HepG2 (cell line): Measurements from ENCODE around the gene VDR. TPM values are rescaled to one million over a fixed set of nuclear protein-coding genes. Genes with fewer than 3 reads are reported as not detected.

Experiments used
- ATAC-seq: fragments of 200-7000 bp; cut with Tn5 transposase; 3 replicates; pipeline ENCODE4 v1.9.1; 2020; ENCODE audit warnings: mild to moderate bottlenecking, moderate library complexity
- BruUV-seq: library from RNA; stranded (reverse); fragments of 400-500 nt; replicated peaks from 2 replicates; lab custom pipeline; 2021; lab: Mats Ljungman, UMichigan
- CTCF ChIA-PET: fragments of 300-600 bp; formaldehyde crosslinking; extraction: SDS; loops from one replicate; lab custom pipeline; 2021; ENCODE audit warnings: low total read pairs, inconsistent platforms, low intra/inter-chr PET ratio; lab: Yijun Ruan, JAX
- POLR2A ChIA-PET: fragments of 350-600 bp; sonication (Branson Sonifier 250); formaldehyde crosslinking; loops from one replicate; lab custom pipeline; 2020; ENCODE audit warnings: antibody characterized with exemption, inconsistent platforms; lab: Yijun Ruan, JAX
- DNase-seq: peaks from one replicate; pipeline ENCODE4 v3.0.0-alpha.2; 2015; ENCODE audit warnings: low spot score
- FAIRE-seq: peaks from 3 replicates; lab custom pipeline; 2011; peaks lifted over from hg19 to GRCh38; lab: Jason Lieb, UNC
- H2AFZ ChIP-seq: one replicate; pipeline ENCODE4 v1.6.1; 2011; ENCODE audit warnings: low read length, inconsistent platforms
- H3K27ac ChIP-seq: fragments of 300-600 bp; 3 replicates; pipeline ENCODE4 v1.8.0; 2011; ENCODE audit warnings: mixed run types, mild to moderate bottlenecking, mixed read lengths, low read length, inconsistent platforms; ENCODE audit not compliant: insufficient read depth; ENCODE audit errors: extremely low read length
- H3K27me3 ChIP-seq, 2 experiments: fragments of 200-600 bp in 1 of 2; 2 replicates in 1 of 2; 3 replicates in 1 of 2; pipeline versions ENCODE4 v1.6.0 to v1.8.0; 2011; ENCODE audit warnings: low read length in 2 of 2, mild to moderate bottlenecking in 2 of 2, moderate library complexity in 2 of 2, inconsistent platforms in 1 of 2; ENCODE audit not compliant: insufficient read depth in 2 of 2, control insufficient read depth in 1 of 2
- H3K36me3 ChIP-seq, 2 experiments: fragments of 200-600 bp in 1 of 2; replicated peaks in 1 of 2; 2 replicates in 1 of 2; 3 replicates in 1 of 2; pipeline versions ENCODE4 v1.5.1 to v1.8.0; 2011; ENCODE audit warnings: low read length in 2 of 2, inconsistent platforms in 1 of 2; ENCODE audit not compliant: insufficient read depth in 2 of 2, control insufficient read depth in 1 of 2
- H3K4me1 ChIP-seq: 2 replicates; pipeline ENCODE4 v1.5.1; 2012; ENCODE audit warnings: low read length, inconsistent platforms; ENCODE audit not compliant: insufficient read depth
- H3K4me2 ChIP-seq: 2 replicates; pipeline ENCODE4 v1.6.0; 2011; ENCODE audit warnings: low read depth, low read length, inconsistent platforms
- H3K4me3 ChIP-seq, 3 experiments: fragments of 200-600 bp in 1 of 3; sonication (generic), shearing (Covaris generic) in 1 of 3; replicated peaks in 1 of 3; 2 replicates each; pipeline ENCODE4 v1.5.1; 2011 to 2016; ENCODE audit warnings: low read length in 3 of 3, inconsistent platforms in 2 of 3, low read depth in 2 of 3, mild to moderate bottlenecking in 2 of 3, control low read depth in 1 of 3, mixed read lengths in 1 of 3; ENCODE audit not compliant: insufficient read depth in 1 of 3
- H3K79me2 ChIP-seq: one replicate; pipeline ENCODE4 v1.6.1; 2011; ENCODE audit warnings: low read length, inconsistent platforms; ENCODE audit not compliant: insufficient read depth
- H3K9ac ChIP-seq: 2 replicates; pipeline ENCODE4 v1.6.0; 2011; ENCODE audit warnings: mild to moderate bottlenecking, low read depth, low read length, inconsistent platforms; ENCODE audit not compliant: insufficient read depth
- H3K9me3 ChIP-seq: 2 replicates; pipeline ENCODE4 v1.5.1; 2012; ENCODE audit warnings: mild to moderate bottlenecking, low read length
- H4K20me1 ChIP-seq: 2 replicates; pipeline ENCODE4 v1.6.0; 2011; ENCODE audit warnings: inconsistent platforms, mild to moderate bottlenecking, low read length, moderate library complexity; ENCODE audit not compliant: insufficient read depth
- ZNF124 ChIP-seq: sonication (generic); formaldehyde crosslinking; IDR thresholded peaks from 2 replicates; pipeline ENCODE4 v1.4.0; 2020; ENCODE audit warnings: missing genetic modification reagents
- ZNF292 ChIP-seq: sonication (generic); formaldehyde crosslinking; IDR thresholded peaks from 2 replicates; pipeline ENCODE4 v1.8.1; 2022; ENCODE audit warnings: mild to moderate bottlenecking, low read depth, missing genetic modification reagents, borderline replicate concordance
- ZNF747 ChIP-seq: sonication (generic); formaldehyde crosslinking; IDR thresholded peaks from 2 replicates; pipeline ENCODE4 v1.8.1; 2023; ENCODE audit warnings: missing genetic modification reagents, mild to moderate bottlenecking, borderline replicate concordance
- WGBS: methylation state at CpG from one replicate; pipeline ENCODE4 v1.1.6; 2017; ENCODE audit warnings: low lambda C conversion rate; 5-methylcytosine and 5-hydroxymethylcytosine counted together
- in situ Hi-C: cut with HindIII; loops from 2 replicates; pipeline ENCODE4 v1.10.0; 2017; ENCODE audit warnings: low pct_unique_long_range_greater_than_20kb; ENCODE audit not compliant: extremely low pct_ligation_motif_present
- intact Hi-C: fragments of 100-400 bp; cut with micrococcal nuclease; formaldehyde crosslinking; loops from one replicate; pipeline ENCODE4 v1.10.0; 2022; ENCODE audit not compliant: unreplicated experiment
- polyA plus RNA-seq, 8 experiments: library from polyadenylated mRNA; depleted of rRNA in 3 of 8; stranded (reverse) in 7 of 8; unstranded in 1 of 8; fragments of >200 nt; fragmentation: Illumina TruSeq in 4 of 8; extraction: Trizol in 4 of 8; gene quantifications; 2 replicates each; pipeline versions ENCODE4 v1.2.1 to v1.2.3, GENCODE V29; 2011 to 2016; ENCODE audit warnings: low read depth in 4 of 8, missing spikeins in 1 of 8, mixed read lengths in 1 of 8; ENCODE audit not compliant: insufficient read depth in 1 of 8
- total RNA-seq, 5 experiments: library from RNA; depleted of rRNA; stranded (reverse); fragments of >200 nt; fragmentation: Illumina TruSeq; extraction: Trizol; gene quantifications; 2 replicates each; pipeline ENCODE4 v1.2.3, GENCODE V29; 2016; ENCODE audit warnings: low read depth in 1 of 5
- TF ChIP-seq, protein P1 (sequence below): IDR thresholded peaks from 2 replicates; pipeline ENCODE4 v1.6.1; 2018; ENCODE audit warnings: missing genetic modification reagents, mild to moderate bottlenecking, missing compliant biosample characterization
- TF ChIP-seq, protein P2 (sequence below): sonication (generic); formaldehyde crosslinking; IDR thresholded peaks from 2 replicates; pipeline ENCODE4 v1.5.0; 2020; ENCODE audit warnings: mild to moderate bottlenecking, missing genetic modification reagents
- TF ChIP-seq, protein P3 (sequence below): sonication (generic); formaldehyde crosslinking; IDR thresholded peaks from 2 replicates; pipeline ENCODE4 v1.8.1; 2022; ENCODE audit warnings: low read depth, mild to moderate bottlenecking, missing genetic modification reagents
- TF ChIP-seq, protein P4 (sequence below): IDR thresholded peaks from 2 replicates; pipeline ENCODE4 v1.6.1; 2012; ENCODE audit warnings: inconsistent platforms

The VDR gene
- total and polyA plus RNA-seq, 2 of the 13 experiments (the other 11 are each of a cell fraction or from before 2014, with no cell fraction given): 0.08 to 0.33 TPM

DNA sequence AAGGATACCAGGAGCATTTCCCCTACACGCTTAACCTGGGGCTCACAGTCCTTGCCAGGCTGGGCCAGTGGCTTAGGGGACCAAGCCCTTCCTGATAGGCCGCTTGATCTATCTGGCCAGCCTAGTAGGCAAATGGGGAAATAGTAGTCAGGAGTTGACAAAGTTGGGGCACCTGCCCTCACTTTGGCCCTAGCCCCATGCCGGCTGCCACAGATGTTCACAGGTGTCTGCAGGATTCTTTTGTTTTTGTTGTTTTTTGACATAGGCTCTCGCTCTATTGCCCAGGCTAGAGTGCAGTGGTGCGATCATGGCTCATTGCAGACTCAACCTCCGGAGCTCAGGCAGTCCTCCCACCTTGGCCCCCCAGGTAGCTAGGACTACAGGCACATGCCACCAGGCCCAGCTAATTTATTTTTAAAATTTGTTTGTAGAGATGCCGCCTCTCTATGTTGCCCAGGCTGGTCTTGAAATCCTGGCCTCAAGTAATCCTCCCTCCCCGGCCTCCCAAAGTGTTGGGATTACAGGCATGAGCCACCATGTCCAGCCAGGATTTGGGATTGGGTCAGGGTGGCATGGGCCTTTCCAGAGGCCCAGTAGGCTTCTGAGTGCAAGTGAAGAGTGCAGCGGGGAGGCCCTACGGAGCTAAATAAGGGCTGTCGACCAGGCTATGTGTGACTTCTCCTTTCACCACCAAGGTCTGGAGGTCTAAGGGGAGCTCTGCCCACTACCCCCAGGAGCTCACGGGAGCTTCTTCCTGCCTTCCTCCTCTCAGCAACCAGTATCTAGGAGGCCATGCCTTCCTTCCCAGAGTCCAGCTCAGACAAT is 69.6 kb downstream of the VDR start:
- Histone ChIP-seq H2AFZ (no peak overlapping the region), H3K36me3 (no peaks in the 10 kb centered on the region), H4K20me1 (no peaks in the 10 kb centered on the region), H3K9me3 (no peaks in the 10 kb centered on the region), H3K79me2 (no peaks in the 10 kb centered on the region), H3K4me2 (no peak overlapping the region), H3K4me3 (no peak overlapping the region), H3K9ac (no peak overlapping the region), H3K27ac (no peak overlapping the region), H3K4me1 (no peaks in the 10 kb centered on the region; the same call in 1 of the 2 replicates), H3K27me3 (peaks cover 8 to 18% of the 10 kb centered on the region in 2 experiments; a peak in 4 of 5 replicates)
- in situ Hi-C loops: loop anchor here (5.0 kb wide), 2 partner anchors 48 to 118 kb away; no protein-coding TSS in a partner anchor
- ChIA-PET POLR2A (no interaction called here), CTCF (interaction anchor here (1.5 kb wide), 1 partner anchor 38 kb away, joined by 4 read pairs; no protein-coding TSS in a partner anchor)
- TF ChIP-seq ZNF747 (CRISPR knock-in tag): no peak
- no peak for TF ChIP-seq ZNF292 (CRISPR knock-in tag)
- no peak for FAIRE-seq
- no peak for ATAC-seq
- no peak for DNase-seq
- intact Hi-C loops: no loop called here
- WGBS: 52% methylated on average over 11 of the region's 12 CpGs
- BruUV-seq: no TSS peak

DNA sequence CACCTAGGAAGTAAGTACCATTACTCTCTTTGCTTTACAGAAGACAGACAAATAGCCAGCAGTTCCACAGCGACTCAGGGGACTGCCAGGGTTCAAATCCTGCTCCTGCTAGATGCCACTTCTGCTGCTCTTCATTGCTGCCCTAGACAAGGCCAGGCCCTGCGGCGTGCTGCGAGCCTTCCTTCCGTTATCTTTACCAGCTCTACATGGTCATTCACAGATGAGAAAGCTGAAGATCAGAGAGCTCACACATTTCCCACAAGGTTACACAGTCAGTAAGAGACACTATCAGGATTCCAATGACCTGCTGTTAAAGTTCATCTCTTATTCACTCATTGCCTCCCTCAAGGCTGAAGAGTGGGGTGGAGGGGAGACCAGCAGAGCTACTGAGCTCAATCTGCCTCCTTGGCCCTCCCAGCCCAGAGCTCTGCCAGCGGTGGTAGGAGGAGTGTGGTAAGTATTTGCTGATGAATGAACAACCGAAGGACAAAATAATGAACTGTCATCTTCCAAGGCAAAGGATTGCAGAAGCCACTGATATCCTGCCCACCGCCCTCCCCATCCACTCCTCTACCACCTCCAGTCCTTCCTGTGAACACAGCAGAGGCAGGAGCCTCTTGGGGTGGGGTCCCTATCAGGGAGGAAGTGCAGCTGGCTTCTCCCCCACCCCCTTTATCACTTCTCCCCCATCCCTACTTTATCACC is 70.4 kb downstream of the VDR start:
- H2AFZ ChIP-seq: no peak overlapping the region
- no peak for DNase-seq
- no TSS peak for BruUV-seq
- no peak for ATAC-seq
- no peaks in the 10 kb centered on the region for H3K36me3 ChIP-seq
- ChIA-PET POLR2A (no interaction called here), CTCF (interaction anchor here (1.5 kb wide), 1 partner anchor 37 kb away, joined by 4 read pairs; no protein-coding TSS in a partner anchor)
- H3K27me3 ChIP-seq: peaks cover 8 to 24% of the 10 kb centered on the region in 2 experiments; a peak in 4 of 5 replicates
- intact Hi-C loops: no loop called here
- WGBS: 59% methylated on average over 8 of the region's 8 CpGs
- in situ Hi-C loops: no loop called here
- no peaks in the 10 kb centered on the region for H3K79me2 ChIP-seq
- FAIRE-seq: no peak
- no peaks in the 10 kb centered on the region for H3K9me3 ChIP-seq
- H4K20me1 ChIP-seq: no peaks in the 10 kb centered on the region
- H3K27ac ChIP-seq: no peak overlapping the region
- H3K9ac ChIP-seq: no peak overlapping the region
- H3K4me3 ChIP-seq: no peak overlapping the region
- H3K4me2 ChIP-seq: no peak overlapping the region
- peaks cover 3% of the 10 kb centered on the region for H3K4me1 ChIP-seq
- TF ChIP-seq ZNF124: no peak
- TF ChIP-seq, protein P1, sequence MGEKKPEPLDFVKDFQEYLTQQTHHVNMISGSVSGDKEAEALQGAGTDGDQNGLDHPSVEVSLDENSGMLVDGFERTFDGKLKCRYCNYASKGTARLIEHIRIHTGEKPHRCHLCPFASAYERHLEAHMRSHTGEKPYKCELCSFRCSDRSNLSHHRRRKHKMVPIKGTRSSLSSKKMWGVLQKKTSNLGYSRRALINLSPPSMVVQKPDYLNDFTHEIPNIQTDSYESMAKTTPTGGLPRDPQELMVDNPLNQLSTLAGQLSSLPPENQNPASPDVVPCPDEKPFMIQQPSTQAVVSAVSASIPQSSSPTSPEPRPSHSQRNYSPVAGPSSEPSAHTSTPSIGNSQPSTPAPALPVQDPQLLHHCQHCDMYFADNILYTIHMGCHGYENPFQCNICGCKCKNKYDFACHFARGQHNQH (CRISPR knock-in tag): no peak
- TF ChIP-seq, protein P2, sequence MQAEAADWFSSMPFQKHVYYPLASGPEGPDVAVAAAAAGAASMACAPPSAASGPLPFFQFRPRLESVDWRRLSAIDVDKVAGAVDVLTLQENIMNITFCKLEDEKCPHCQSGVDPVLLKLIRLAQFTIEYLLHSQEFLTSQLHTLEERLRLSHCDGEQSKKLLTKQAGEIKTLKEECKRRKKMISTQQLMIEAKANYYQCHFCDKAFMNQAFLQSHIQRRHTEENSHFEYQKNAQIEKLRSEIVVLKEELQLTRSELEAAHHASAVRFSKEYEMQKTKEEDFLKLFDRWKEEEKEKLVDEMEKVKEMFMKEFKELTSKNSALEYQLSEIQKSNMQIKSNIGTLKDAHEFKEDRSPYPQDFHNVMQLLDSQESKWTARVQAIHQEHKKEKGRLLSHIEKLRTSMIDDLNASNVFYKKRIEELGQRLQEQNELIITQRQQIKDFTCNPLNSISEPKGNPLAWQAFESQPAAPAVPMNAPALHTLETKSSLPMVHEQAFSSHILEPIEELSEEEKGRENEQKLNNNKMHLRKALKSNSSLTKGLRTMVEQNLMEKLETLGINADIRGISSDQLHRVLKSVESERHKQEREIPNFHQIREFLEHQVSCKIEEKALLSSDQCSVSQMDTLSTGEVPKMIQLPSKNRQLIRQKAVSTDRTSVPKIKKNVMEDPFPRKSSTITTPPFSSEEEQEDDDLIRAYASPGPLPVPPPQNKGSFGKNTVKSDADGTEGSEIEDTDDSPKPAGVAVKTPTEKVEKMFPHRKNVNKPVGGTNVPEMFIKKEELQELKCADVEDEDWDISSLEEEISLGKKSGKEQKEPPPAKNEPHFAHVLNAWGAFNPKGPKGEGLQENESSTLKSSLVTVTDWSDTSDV (CRISPR knock-in tag): no peak
- TF ChIP-seq, protein P3, sequence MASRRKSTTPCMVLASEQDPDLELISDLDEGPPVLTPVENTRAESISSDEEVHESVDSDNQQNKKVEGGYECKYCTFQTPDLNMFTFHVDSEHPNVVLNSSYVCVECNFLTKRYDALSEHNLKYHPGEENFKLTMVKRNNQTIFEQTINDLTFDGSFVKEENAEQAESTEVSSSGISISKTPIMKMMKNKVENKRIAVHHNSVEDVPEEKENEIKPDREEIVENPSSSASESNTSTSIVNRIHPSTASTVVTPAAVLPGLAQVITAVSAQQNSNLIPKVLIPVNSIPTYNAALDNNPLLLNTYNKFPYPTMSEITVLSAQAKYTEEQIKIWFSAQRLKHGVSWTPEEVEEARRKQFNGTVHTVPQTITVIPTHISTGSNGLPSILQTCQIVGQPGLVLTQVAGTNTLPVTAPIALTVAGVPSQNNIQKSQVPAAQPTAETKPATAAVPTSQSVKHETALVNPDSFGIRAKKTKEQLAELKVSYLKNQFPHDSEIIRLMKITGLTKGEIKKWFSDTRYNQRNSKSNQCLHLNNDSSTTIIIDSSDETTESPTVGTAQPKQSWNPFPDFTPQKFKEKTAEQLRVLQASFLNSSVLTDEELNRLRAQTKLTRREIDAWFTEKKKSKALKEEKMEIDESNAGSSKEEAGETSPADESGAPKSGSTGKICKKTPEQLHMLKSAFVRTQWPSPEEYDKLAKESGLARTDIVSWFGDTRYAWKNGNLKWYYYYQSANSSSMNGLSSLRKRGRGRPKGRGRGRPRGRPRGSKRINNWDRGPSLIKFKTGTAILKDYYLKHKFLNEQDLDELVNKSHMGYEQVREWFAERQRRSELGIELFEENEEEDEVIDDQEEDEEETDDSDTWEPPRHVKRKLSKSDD (CRISPR knock-in tag): no peak
- TF ChIP-seq, protein P4, sequence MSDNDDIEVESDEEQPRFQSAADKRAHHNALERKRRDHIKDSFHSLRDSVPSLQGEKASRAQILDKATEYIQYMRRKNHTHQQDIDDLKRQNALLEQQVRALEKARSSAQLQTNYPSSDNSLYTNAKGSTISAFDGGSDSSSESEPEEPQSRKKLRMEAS: no peak
